ENCODE measurements around the gene MLH3.

DNA sequence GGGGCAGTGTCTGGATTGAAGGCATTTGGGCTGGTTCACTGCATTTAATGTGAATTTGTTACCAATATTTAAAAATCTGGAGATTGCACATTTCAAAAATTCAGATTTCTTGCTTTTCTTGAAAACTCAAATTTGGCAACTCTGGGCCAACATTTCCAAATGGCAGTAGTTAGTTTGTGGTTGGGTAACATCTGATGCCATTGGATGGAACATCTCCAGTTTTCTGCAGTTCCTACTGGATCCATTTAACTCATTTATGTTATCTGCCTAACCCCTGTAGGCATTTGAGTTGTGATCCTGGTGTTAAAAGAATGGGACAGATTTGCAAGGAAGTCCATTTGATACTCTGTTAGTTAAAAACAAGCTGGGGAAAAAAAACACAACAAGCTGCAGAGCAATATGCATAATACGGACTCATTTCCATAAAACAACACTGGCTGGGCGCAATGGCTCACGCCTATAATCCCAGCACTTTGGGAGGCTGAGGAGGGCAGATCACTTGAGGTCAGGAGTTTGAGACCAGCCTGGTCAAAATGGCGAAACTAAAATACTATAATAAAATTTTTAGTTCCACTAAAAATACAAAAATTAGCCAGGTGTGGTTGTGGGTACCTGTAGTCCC lies 40.7 kb downstream of the MLH3 start:
- TF ChIP-seq CTCF (conservative IDR thresholded peaks at IDR 0.05; ENCODE audit: low read depth in 2 of 2) (no peak), POLR2AphosphoS5 (IDR thresholded peaks at IDR 0.05; ENCODE audit: low read depth) (no peak), JUNB (IDR thresholded peaks at IDR 0.05; ENCODE audit: unreplicated experiment) (no peak)
